MCF 10A (cell line): ENCODE results near the gene ANKDD1B. TPM values are rescaled to one million over a fixed set of nuclear protein-coding genes. Genes with fewer than 3 reads are reported as not detected.
"Not testable (repeated sequence)": the region's sequence is repeated elsewhere in the genome, so short reads cannot be mapped to it uniquely, and the experiment has no call there.

Source experiments
- BruUV-seq: library from RNA; stranded (reverse); fragments of 400-500 nt; replicated peaks from 2 replicates; lab custom pipeline; 2021; lab: Mats Ljungman, UMichigan
- CTCF ChIA-PET: fragments of 300-600 bp; sonication (Branson Sonifier 250); formaldehyde crosslinking; extraction: SDS; loops from one replicate; lab custom pipeline; 2021; ENCODE audit warnings: antibody characterized with exemption, inconsistent platforms; lab: Yijun Ruan, JAX
- POLR2A ChIA-PET: fragments of 300-600, 350-650 bp; sonication (Branson Sonifier 250); formaldehyde crosslinking; extraction: SDS; loops from one replicate; lab custom pipeline; 2020; ENCODE audit warnings: antibody characterized with exemption, inconsistent platforms; lab: Yijun Ruan, JAX
- DNase-seq: peaks from one replicate; pipeline ENCODE4 v3.0.0-alpha.2; 2018; ENCODE audit not compliant: unreplicated experiment
- H3K27ac Mint-ChIP-seq: one replicate; pipeline ENCODE4 v1.8.0; 2022; ENCODE audit warnings: mild to moderate bottlenecking, low read depth, mixed read lengths; ENCODE audit not compliant: unreplicated experiment
- H3K27me3 Mint-ChIP-seq: one replicate; pipeline ENCODE4 v1.8.0; 2022; ENCODE audit warnings: mixed read lengths; ENCODE audit not compliant: insufficient read depth, unreplicated experiment
- H3K36me3 Mint-ChIP-seq: one replicate; pipeline ENCODE4 v1.8.0; 2022; ENCODE audit warnings: mild to moderate bottlenecking, moderate library complexity, mixed read lengths; ENCODE audit not compliant: insufficient read depth, unreplicated experiment
- H3K4me1 Mint-ChIP-seq: one replicate; pipeline ENCODE4 v1.8.0; 2022; ENCODE audit warnings: mixed read lengths; ENCODE audit not compliant: insufficient read depth, unreplicated experiment
- H3K4me3 Mint-ChIP-seq: one replicate; pipeline ENCODE4 v1.8.0; 2022; ENCODE audit warnings: mild to moderate bottlenecking, moderate library complexity, mixed read lengths; ENCODE audit not compliant: unreplicated experiment
- H3K9me3 Mint-ChIP-seq: one replicate; pipeline ENCODE4 v1.8.0; 2022; ENCODE audit warnings: mixed read lengths; ENCODE audit not compliant: unreplicated experiment
- CTCF ChIP-seq: fragments of 200-600 bp; IDR thresholded peaks from one replicate; pipeline ENCODE4 v1.8.0; 2022; ENCODE audit warnings: antibody characterized with exemption, mild to moderate bottlenecking; ENCODE audit not compliant: unreplicated experiment
- intact Hi-C: fragments of 100-400 bp; cut with micrococcal nuclease; formaldehyde crosslinking; loops from 2 replicates; pipeline ENCODE4 v1.14.1; 2022
- total RNA-seq: library from RNA; stranded (reverse); gene quantifications from 2 replicates; pipeline ENCODE4 v1.2.3, GENCODE V29; 2022

The ANKDD1B gene
- total RNA-seq, 1 experiment from 2014 or later, result 0.68 TPM

- DNase-seq, result no peak
- TF ChIP-seq CTCF, result no peak
- CTCF ChIA-PET, result no interaction called here
- H3K27ac Mint-ChIP-seq, result no peak overlapping the region
- POLR2A ChIA-PET, result interaction anchor here (1.4 kb wide), 1 partner anchor 23 kb away, joined by 3 read pairs; no protein-coding TSS in a partner anchor
- no peaks in the 10 kb centered on the region for H3K9me3 Mint-ChIP-seq
- no peak overlapping the region for H3K4me3 Mint-ChIP-seq
- no TSS peak for BruUV-seq
- H3K27me3 Mint-ChIP-seq, result no peaks in the 10 kb centered on the region
- intact Hi-C loops, result no loop called here
- peaks cover 31% of the 10 kb centered on the region for H3K36me3 Mint-ChIP-seq
- no peaks in the 10 kb centered on the region for H3K4me1 Mint-ChIP-seq
Measured at GRCh38 chr5:75601996-75602395, 9.3 kb upstream of the ANKDD1B start.

- Mint-ChIP-seq H3K4me3 (no peak overlapping the region), H3K9me3 (no peaks in the 10 kb centered on the region), H3K36me3 (peaks cover 31% of the 10 kb centered on the region), H3K27ac (peak overlapping the region; percentile 24), H3K27me3 (no peaks in the 10 kb centered on the region), H3K4me1 (no peaks in the 10 kb centered on the region)
- ChIA-PET POLR2A (no interaction called here), CTCF (interaction anchor here (0.7 to 0.9 kb wide), 3 partner anchors 20 to 175 kb away, joined by 3 read pairs; no protein-coding TSS in a partner anchor)
- BruUV-seq, result no TSS peak
- TF ChIP-seq CTCF, result no peak
- intact Hi-C loops, result no loop called here
- DNase-seq, result no peak
Measured at GRCh38 chr5:75603371-75603770, 7.9 kb upstream of the ANKDD1B start.

- ChIA-PET POLR2A (no interaction called here), CTCF (interaction anchor here (0.7 to 0.9 kb wide), 2 partner anchors 20 to 90 kb away, joined by 3 read pairs; no protein-coding TSS in a partner anchor)
- no peaks in the 10 kb centered on the region for H3K27me3 Mint-ChIP-seq
- no peak overlapping the region for H3K4me3 Mint-ChIP-seq
- H3K9me3 Mint-ChIP-seq, result no peaks in the 10 kb centered on the region
- no peaks in the 10 kb centered on the region for H3K4me1 Mint-ChIP-seq
- peaks cover 31% of the 10 kb centered on the region for H3K36me3 Mint-ChIP-seq
- intact Hi-C loops, result no loop called here
- no TSS peak for BruUV-seq
- no peak for DNase-seq
- TF ChIP-seq CTCF, result no peak
- H3K27ac Mint-ChIP-seq, result no peak overlapping the region
Measured at GRCh38 chr5:75603821-75604220, 7.4 kb upstream of the ANKDD1B start.

GRCh38 chr5:75607341-75607740 lies 3.9 kb upstream of the ANKDD1B start:
- H3K27me3 Mint-ChIP-seq, H3K9me3 Mint-ChIP-seq, BruUV-seq, intact Hi-C loops, H3K27ac Mint-ChIP-seq, H3K4me3 Mint-ChIP-seq, H3K4me1 Mint-ChIP-seq, DNase-seq, POLR2A ChIA-PET: not testable (repeated sequence)
- peaks cover 12% of the 10 kb centered on the region for H3K36me3 Mint-ChIP-seq
- CTCF ChIA-PET, result interaction anchor here (0.6 kb wide), 2 partner anchors 140 to 223 kb away, joined by 3 read pairs; no protein-coding TSS in a partner anchor
